AG09309 (cell line): Measurements from ENCODE around the gene PRKCZ.

Experiments
- DNase-seq: peaks from one replicate; pipeline ENCODE4 v3.0.0-alpha.2; 2010; ENCODE audit warnings: low read depth
- H3K4me3 ChIP-seq: 2 replicates; pipeline ENCODE4 v1.5.1; 2011; ENCODE audit warnings: mild to moderate bottlenecking, low read depth, low read length, moderate library complexity; ENCODE audit not compliant: control insufficient read depth
- TF ChIP-seq, protein P1 (sequence below): IDR thresholded peaks from 2 replicates; pipeline ENCODE4 v1.5.1; 2011; ENCODE audit warnings: mild to moderate bottlenecking, low read depth, low read length, inconsistent platforms; ENCODE audit not compliant: insufficient read depth, control insufficient read depth; ENCODE audit errors: missing control alignments

PRKCZ gene

DNA sequence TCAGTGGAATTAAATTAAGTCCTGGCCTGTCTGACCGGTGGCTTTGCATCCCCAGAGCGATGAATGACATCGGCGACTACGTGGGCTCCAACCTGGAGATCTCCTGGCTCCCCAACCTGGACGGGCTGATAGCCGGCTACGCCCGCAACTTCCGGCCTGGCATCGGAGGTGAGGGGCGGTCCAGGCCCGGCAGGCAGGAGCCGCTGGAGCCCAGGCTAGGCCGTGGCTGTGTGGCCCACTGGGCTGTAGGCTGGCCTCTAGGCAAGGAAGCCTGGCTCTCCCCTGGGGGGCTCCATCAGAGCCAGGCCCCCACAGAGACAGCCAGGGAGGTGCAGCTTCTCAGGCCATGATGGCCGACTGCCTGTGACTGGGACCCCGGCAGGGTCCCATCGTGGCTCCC, 25.3 kb upstream of the PRKCZ start:
- TF ChIP-seq, protein P1, sequence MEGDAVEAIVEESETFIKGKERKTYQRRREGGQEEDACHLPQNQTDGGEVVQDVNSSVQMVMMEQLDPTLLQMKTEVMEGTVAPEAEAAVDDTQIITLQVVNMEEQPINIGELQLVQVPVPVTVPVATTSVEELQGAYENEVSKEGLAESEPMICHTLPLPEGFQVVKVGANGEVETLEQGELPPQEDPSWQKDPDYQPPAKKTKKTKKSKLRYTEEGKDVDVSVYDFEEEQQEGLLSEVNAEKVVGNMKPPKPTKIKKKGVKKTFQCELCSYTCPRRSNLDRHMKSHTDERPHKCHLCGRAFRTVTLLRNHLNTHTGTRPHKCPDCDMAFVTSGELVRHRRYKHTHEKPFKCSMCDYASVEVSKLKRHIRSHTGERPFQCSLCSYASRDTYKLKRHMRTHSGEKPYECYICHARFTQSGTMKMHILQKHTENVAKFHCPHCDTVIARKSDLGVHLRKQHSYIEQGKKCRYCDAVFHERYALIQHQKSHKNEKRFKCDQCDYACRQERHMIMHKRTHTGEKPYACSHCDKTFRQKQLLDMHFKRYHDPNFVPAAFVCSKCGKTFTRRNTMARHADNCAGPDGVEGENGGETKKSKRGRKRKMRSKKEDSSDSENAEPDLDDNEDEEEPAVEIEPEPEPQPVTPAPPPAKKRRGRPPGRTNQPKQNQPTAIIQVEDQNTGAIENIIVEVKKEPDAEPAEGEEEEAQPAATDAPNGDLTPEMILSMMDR = no peak
- DNase-seq = no peak
- H3K4me3 ChIP-seq = no peak overlapping the region

DNA sequence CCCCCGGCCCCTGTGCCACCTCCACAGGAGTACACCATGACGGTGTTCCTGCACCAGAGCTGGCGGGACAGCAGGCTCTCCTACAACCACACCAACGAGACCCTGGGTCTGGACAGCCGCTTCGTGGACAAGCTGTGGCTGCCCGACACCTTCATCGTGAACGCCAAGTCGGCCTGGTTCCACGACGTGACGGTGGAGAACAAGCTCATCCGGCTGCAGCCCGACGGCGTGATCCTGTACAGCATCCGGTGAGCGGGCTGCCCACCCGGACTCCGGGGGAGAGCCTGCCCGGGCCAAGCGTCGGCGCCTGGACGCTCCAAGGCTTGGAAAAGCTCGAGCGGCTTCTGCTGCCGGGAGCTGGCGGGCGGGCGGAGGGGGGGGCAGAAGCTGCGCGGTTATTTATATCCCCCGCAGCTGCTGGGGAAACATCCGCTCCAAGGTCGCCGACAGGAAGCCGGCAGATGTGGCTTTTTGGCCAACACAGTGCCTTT, 24.7 kb upstream of the PRKCZ start:
- TF ChIP-seq, protein P1 = no peak
- no peak overlapping the region for H3K4me3 ChIP-seq
- no peak for DNase-seq

DNA sequence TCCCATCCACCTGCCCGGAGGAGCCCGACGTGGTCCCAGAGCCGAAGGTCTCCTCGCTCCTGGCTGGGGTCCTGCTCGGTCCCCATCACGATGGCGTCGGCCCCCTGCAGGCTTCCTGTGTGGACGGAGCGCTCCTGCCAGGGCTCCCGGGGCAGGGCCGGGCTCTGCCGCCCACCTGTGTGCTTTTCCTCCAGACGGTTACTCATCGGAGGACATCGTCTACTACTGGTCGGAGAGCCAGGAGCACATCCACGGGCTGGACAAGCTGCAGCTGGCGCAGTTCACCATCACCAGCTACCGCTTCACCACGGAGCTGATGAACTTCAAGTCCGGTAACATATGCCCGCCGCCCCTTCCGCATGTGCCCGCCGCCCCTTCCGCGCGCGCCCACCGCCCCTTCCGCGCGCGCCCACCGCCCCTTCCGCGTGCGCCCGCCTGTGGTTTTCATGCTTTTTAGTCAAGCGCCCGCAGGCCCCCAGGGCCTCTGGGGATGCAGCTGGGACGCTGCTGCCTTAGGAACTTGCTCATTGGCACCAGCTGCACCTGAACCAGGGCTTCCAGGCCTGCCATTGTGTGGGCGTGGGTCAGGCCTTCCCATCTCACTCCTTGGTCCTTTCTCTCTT, 22.1 kb upstream of the PRKCZ start:
- H3K4me3 ChIP-seq = no peak overlapping the region
- no peak for DNase-seq
- TF ChIP-seq, protein P1 = no peak

DNA sequence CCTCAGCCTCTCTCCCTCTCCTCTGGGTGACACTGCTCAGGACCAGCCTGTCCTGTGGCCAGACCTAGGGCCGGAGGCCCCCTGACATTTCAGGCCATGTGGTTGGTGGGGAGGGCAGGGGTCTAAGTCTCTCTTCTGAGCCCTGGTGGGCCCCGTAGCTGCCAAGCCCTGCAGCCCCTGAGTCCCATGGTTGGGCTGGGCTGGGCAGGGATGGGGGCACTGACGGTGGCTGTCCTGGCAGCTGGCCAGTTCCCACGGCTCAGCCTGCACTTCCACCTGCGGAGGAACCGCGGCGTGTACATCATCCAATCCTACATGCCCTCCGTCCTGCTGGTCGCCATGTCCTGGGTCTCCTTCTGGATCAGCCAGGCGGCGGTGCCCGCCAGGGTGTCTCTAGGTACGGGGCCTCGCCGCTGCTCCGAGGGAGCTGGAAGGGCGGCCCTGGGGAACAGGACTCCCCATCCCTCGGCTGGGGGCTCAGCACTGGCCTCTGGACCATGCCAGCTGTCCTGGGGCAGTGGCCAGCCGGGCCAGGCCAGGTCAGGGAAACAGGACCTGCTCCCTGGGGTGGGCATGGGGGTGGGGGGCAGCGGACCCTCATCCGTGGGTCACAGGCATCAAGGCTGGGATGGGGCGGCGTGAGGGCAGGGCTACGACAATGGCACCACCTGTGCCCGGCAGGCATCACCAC, 21.2 kb upstream of the PRKCZ start:
- TF ChIP-seq, protein P1 = no peak
- H3K4me3 ChIP-seq = no peak overlapping the region

DNA sequence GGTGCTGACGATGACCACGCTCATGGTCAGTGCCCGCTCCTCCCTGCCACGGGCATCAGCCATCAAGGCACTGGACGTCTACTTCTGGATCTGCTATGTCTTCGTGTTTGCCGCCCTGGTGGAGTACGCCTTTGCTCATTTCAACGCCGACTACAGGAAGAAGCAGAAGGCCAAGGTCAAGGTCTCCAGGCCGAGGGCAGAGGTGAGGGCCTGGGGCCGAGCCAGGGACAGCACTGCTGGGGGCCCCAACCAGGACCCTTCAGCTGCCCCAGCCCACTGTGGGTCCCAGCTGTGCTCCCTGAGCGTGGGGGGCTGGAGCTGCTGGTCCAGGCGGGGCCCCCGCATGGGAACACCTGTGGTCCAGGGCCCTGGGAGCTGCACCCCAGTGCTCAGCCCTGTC, 20.6 kb upstream of the PRKCZ start:
- no peak overlapping the region for H3K4me3 ChIP-seq
- TF ChIP-seq, protein P1 = no peak
- no peak for DNase-seq

More for the DNA sequence above, 21.2 kb upstream of the PRKCZ start:
- DNase-seq = no peak

DNA sequence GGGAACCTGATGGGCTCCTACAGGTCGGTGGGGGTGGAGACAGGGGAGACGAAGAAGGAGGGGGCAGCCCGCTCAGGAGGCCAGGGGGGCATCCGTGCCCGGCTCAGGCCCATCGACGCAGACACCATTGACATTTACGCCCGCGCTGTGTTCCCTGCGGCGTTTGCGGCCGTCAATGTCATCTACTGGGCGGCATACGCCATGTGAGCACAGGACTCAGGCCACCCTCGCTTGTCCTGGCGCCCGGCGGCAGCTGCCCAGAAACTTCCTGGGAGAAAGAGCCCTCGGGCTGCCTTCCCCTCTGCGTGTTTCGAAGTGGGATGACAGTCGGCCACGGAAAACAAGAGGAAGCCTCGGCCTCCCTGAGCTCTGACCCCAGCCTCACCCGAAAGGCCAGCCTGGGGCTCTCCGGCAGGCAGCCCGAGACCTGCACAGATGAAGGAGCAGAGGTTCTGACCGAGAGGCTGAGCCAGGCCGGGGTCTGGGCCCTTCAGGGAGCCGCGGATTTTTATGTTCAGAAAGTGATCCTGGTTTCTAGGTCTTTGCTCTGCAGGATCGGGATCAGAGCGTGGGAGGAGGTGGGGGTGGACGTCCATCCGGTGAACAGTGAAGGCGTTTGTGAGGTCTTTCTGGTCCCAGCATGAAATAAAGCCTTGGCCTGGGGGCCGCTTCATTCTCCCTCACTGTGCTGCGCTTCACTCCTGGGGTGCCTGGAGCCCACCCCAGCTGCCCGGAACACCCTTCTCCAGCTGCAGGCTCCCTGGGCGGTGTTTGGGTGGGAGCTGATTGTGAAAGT, 19.9 kb upstream of the PRKCZ start:
- H3K4me3 ChIP-seq = no peak overlapping the region
- TF ChIP-seq, protein P1 = no peak
- no peak for DNase-seq
